ENCODE results near the gene EVI5.

EVI5 gene

GRCh38 chr1:92483610-92484471 is 301.1 kb downstream of the EVI5 start:
- DNase-seq (ENCODE audit: low read depth) = no peak

GRCh38 chr1:92482665-92483609 is 302.0 kb downstream of the EVI5 start:
- no peak for DNase-seq (ENCODE audit: low read depth)

- no peak for DNase-seq (ENCODE audit: low read depth)
These were observed 302.8 kb downstream of the EVI5 start for GRCh38 chr1:92481971-92482664.

- no peak for DNase-seq (ENCODE audit: low read depth)
These were observed 303.3 kb downstream of the EVI5 start for GRCh38 chr1:92481599-92481925.

DNA sequence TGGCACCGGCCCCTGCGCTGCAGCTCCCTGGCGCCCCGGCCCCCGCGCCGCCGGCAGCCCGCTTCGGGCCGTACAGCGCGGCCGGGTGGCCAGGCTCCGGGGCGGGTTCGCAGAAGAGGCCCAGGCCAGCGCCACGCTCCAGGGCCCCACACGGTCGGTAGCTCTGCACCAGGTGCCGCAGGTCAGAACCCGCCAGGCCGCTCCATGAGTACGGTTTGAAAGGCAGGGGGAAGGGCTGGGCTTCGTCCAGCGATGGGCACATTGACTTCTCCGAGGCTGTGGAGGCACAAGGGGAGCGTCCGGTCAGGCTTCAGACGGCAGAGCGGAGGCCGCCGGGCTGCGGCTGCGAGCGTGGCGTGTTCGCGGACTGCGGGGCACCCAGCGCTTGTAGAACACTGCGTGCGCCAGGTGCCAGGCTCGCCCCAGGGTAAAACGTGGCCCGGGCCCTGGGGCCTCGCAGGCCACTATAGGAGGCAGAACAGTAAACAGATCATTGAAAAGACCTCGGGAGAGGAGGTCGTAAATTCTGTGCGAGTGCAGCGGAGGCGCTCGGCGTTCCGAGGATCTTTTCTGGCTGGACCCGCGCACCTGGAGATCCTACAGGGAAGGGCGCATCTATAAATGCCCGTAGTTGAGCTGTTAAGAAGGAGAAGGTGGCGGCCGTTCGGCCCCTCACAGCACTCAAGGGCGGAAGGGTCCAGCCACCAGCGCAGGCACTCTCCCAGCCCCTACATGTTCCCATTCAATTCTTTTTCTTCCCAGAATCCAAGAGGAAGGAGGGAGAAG is 303.9 kb downstream of the EVI5 start:
- DNase-seq (ENCODE audit: low read depth) = no peak

GRCh38 chr1:92480200-92480812 is 304.6 kb downstream of the EVI5 start:
- no peak for DNase-seq (ENCODE audit: low read depth)

GRCh38 chr1:92479587-92479986 is 305.3 kb downstream of the EVI5 start:
- DNase-seq (ENCODE audit: low read depth) = no peak

DNA sequence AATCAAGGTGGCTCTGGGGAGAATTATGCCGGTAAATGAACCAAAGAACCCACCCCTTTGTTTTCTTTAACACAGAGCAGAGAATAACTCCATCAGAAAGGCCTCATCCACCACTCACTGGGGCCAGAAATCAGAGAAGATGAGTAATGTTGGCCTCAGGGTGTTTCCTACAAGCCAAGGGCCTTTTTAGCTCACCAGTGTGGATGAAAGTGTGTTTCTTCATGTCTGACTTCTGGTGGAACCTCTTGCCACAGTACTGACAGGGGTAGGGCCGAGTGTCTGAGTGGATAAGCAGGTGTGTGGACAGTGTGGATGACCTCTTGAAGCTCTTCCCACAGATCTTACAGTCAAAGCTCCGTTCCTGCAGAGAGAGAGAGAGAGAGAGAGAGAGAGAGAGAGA is 306.5 kb downstream of the EVI5 start:
- DNase-seq (ENCODE audit: low read depth) = no peak

- no peak for DNase-seq (ENCODE audit: low read depth)
These were observed 308.8 kb downstream of the EVI5 start for GRCh38 chr1:92476071-92476631.

DNA sequence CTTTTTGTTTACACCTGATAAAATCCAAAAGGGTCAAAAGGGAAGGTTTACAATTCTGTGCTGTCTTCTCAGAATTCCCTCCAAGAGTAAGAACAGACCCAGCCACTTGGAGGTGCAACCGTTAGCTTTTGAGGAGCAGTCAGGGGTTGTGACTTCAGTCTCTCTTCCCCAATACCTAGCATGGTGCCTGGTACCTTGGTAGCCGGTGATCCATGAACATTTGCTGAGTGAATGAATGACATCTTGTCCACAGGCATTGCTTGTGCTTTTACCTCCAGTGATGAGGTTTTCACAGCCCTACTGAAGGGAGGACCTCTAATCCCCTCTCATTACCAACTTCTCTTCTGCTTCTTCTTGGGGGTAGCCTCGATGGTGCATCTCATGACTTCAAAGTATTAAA is 309.9 kb downstream of the EVI5 start:
- DNase-seq (ENCODE audit: low read depth) = no peak

GRCh38 chr1:92473781-92474495 is 311.0 kb downstream of the EVI5 start:
- no peak for DNase-seq (ENCODE audit: low read depth)

GRCh38 chr1:92470216-92470615 is 314.7 kb downstream of the EVI5 start:
- DNase-seq (ENCODE audit: low read depth) = no peak

GRCh38 chr1:92466683-92467352 is 318.1 kb downstream of the EVI5 start:
- DNase-seq (ENCODE audit: low read depth) = no peak

DNA sequence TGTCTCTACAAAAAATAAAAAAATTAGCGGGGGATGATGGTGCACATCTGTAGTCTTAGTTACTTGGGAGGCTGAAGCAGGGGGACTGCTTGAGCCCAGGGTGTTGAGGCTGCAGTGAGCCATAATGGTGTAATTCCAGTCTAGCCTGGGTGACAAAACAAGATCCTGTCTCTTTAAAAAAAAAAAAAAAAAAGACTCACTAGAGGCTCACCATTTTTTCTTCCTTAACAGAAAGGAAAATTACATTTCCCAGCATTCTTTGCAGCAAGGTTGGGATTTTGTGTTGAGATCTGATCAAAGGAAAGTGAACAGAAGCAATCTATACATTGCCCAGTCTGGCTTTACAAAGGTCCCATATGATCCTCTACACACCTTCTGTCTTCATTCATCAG is 319.7 kb downstream of the EVI5 start:
- DNase-seq (ENCODE audit: low read depth) = no peak

GRCh38 chr1:92464588-92465255 is 320.2 kb downstream of the EVI5 start:
- DNase-seq (ENCODE audit: low read depth) = no peak

GRCh38 chr1:92461364-92462097 is 323.4 kb downstream of the EVI5 start:
- DNase-seq (ENCODE audit: low read depth) = no peak

DNA sequence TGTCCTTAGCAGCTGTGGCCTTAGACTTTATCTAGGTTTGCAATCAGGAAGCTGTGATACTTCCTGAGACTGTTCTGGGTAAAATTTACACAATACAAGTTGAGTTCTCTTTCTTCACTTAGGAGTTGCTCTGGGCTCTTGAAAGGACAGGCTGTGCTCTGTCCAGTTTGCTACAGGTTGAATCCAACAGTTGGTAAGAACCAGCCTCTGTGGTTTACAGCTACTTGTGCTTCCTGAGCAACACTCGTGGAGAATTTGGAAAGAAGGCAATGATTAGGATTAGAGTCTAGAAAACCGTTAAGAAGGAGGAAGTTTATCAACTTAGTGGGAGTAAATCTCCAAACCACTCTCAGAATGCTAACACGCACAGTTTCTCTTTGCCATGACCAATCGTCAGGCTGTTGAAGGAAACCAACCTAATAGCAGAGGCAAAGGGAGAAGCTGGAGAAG is 325.0 kb downstream of the EVI5 start:
- no peak for DNase-seq (ENCODE audit: low read depth)

All from HS-27A (cell line).